Measurements from ENCODE around the gene GSTM4. TPM values are rescaled to one million over a fixed set of nuclear protein-coding genes. Genes with fewer than 3 reads are reported as not detected.

GSTM4 gene
- total RNA-seq: 100 to 1,000 TPM in 2 of 4 donors, 10 to 100 TPM in 2; 64.9 to 104 (median 94.8) TPM

DNA sequence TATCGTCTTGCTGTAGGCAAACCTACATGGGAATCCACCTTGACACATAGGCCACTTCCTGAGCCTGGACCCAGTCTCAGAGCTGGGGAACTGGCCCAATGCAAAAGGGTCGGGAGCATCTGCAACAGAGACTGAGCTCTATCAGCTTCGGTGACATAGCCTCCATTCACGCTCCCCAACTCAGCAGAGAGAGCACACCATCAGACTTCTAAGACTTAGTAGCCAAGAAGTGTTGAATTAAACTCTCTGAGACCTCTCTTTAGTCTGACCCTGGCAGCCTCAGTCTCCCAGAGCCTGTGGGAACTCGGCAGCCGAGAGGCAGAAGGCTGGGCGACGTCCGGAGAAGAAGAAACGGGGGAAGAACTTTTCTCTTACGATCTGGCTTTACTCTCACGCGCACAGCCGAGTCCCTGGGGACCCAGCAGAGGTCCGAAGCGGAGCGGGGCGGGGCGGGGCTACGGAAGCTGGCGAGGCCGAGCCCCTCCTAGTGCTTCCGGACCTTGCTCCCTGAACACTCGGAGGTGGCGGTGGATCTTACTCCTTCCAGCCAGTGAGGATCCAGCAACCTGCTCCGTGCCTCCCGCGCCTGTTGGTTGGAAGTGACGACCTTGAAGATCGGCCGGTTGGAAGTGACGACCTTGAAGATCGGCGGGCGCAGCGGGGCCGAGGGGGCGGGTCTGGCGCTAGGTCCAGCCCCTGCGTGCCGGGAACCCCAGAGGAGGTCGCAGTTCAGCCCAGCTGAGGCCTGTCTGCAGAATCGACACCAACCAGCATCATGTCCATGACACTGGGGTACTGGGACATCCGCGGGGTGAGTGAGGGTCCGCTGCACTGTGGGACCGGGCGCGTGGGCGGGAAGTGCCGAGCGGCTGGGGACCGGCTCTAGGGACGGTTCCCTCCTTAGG is at the start of gene GSTM4:
Gene GSTM4, plus strand, starts transcription at position 485 of the 905 bp plus-strand sequence. Its CDS starts 291 bp downstream, at position 776.
- WGBS, 2 donors (ENCODE audit: low coverage in 1 of 2): 2% methylated on average over 21 of the region's 54 CpGs; no CpG with 5 or more reads in 1 of the 2 donors
- TF ChIP-seq, protein P1, sequence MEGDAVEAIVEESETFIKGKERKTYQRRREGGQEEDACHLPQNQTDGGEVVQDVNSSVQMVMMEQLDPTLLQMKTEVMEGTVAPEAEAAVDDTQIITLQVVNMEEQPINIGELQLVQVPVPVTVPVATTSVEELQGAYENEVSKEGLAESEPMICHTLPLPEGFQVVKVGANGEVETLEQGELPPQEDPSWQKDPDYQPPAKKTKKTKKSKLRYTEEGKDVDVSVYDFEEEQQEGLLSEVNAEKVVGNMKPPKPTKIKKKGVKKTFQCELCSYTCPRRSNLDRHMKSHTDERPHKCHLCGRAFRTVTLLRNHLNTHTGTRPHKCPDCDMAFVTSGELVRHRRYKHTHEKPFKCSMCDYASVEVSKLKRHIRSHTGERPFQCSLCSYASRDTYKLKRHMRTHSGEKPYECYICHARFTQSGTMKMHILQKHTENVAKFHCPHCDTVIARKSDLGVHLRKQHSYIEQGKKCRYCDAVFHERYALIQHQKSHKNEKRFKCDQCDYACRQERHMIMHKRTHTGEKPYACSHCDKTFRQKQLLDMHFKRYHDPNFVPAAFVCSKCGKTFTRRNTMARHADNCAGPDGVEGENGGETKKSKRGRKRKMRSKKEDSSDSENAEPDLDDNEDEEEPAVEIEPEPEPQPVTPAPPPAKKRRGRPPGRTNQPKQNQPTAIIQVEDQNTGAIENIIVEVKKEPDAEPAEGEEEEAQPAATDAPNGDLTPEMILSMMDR (IDR thresholded peaks at IDR 0.05): no peak
- peak; percentile 87 for TF ChIP-seq POLR2A (IDR thresholded peaks at IDR 0.05)
- no peak for TF ChIP-seq EP300 (IDR thresholded peaks at IDR 0.05; ENCODE audit: low read depth)
- peak; percentile 46 to 88 (median 83) for TF ChIP-seq POLR2AphosphoS5 (IDR thresholded peaks at IDR 0.05)
- peak within 1 kb of the TSS; percentile 81 to 88 (median 86) for H3K27ac ChIP-seq
- H3K9me3 ChIP-seq: no peaks in the 10 kb centered on the region
- DNase-seq: peak; percentile 93
- no peaks in the 10 kb centered on the region for H3K27me3 ChIP-seq
- peak within 1 kb of the TSS; percentile 12 to 68 (median 56) for H3K4me3 ChIP-seq
- intact Hi-C loops (cut with DNase I; ENCODE audit: low total_unique reads): loop anchor here (10.0 kb wide), 1 partner anchor 329 kb away; the partner anchor contains the start of gene AHCYL1
- in situ Hi-C loops (cut with MboI; ENCODE audit: low pct_ligation_motif_present in 1 of 4, low pct_unique_long_range_greater_than_20kb in 1 of 4, low sequenced_read_pairs in 3 of 4): loop anchor here in 3 of 4 donors (10.0 to 25.0 kb wide), 3 partner anchors 119 to 331 kb away; partner anchors contain the start of gene AHCYL1 (in 3 of the 3)
- H3K36me3 ChIP-seq: no peaks in the 10 kb centered on the region
- H3K4me1 ChIP-seq: peaks cover 7 to 14% (median 10%) of the 10 kb centered on the region in 4 donors

- Histone ChIP-seq H3K27me3 (no peaks in the 10 kb centered on the region), H3K36me3 (no peaks in the 10 kb centered on the region), H3K4me1 (no peaks in the 10 kb centered on the region), H3K4me3 (no peak overlapping the region), H3K9me3 (no peaks in the 10 kb centered on the region), H3K27ac (no peak overlapping the region)
- no peak for DNase-seq
- intact Hi-C loops (cut with DNase I; ENCODE audit: low total_unique reads) (no loop called here), in situ Hi-C loops (cut with MboI; ENCODE audit: low pct_ligation_motif_present in 1 of 4, low pct_unique_long_range_greater_than_20kb in 1 of 4, low sequenced_read_pairs in 3 of 4) (no loop called here)
- WGBS, 2 donors (ENCODE audit: low coverage in 1 of 2): 94% methylated on average over 3 of the region's 3 CpGs; no CpG with 5 or more reads in 1 of the 2 donors
- TF ChIP-seq POLR2AphosphoS5 (IDR thresholded peaks at IDR 0.05) (no peak), EP300 (IDR thresholded peaks at IDR 0.05; ENCODE audit: low read depth) (no peak), POLR2A (IDR thresholded peaks at IDR 0.05) (no peak)
- TF ChIP-seq, protein P1 (IDR thresholded peaks at IDR 0.05): no peak
These were observed 46.0 kb upstream of the GSTM4 start for GRCh38 chr1:109609881-109610280.

- in situ Hi-C loops (cut with MboI; ENCODE audit: low pct_ligation_motif_present in 1 of 4, low pct_unique_long_range_greater_than_20kb in 1 of 4, low sequenced_read_pairs in 3 of 4) (no loop called here), intact Hi-C loops (cut with DNase I; ENCODE audit: low total_unique reads) (no loop called here)
- Histone ChIP-seq H3K36me3 (no peaks in the 10 kb centered on the region), H3K9me3 (no peaks in the 10 kb centered on the region), H3K27ac (no peak overlapping the region), H3K4me3 (no peak overlapping the region), H3K27me3 (no peaks in the 10 kb centered on the region), H3K4me1 (no peaks in the 10 kb centered on the region)
- TF ChIP-seq EP300 (IDR thresholded peaks at IDR 0.05; ENCODE audit: low read depth) (no peak), POLR2A (IDR thresholded peaks at IDR 0.05) (no peak), POLR2AphosphoS5 (IDR thresholded peaks at IDR 0.05) (no peak)
- TF ChIP-seq, protein P1 (IDR thresholded peaks at IDR 0.05): no peak
- no peak for DNase-seq
- WGBS, 2 donors (ENCODE audit: low coverage in 1 of 2): 80 to 83% methylated on average over 1 to 3 of the region's 3 CpGs
These were observed 45.1 kb upstream of the GSTM4 start for GRCh38 chr1:109610609-109611307.
